Measurements from ENCODE around the gene ATXN1.

Gene ATXN1

DNA sequence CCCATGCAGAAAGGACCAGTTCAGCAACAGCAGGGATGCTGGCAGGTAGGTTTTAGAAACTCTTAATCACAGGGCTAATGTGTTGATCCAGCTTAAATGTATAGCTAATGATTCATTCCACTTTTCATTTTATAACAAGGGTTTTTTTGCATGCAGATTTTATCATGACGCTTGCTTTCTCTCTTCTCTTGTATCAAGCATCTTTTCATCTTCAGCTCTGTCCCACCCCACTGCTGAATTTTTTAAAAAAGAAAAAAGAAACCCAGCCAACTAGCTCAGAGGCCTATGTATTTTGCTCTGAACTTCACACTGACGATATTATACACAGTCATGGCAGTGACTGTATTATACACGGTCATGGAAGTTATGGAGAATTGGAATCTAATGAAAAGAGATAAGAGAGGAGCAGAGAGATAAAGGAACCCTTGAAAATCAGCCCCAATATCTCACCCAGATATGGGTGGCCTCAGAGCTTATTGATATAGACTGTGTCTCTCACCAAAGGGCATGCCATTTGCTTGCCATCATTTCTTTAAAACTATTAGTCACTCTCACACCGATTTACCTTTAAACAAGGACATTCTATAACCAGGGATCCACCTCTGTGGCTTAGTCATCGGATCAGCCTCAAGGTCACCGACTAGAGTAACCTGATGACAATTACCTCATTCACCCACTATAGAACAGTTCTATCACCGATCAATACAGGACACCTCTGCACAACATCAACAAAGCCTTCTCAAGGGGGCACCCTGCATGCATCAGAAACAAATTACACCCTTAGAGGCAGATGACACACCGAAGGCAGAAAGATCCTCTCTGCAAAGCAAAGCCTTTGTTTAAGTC is 222.0 kb downstream of the ATXN1 start:
- Histone ChIP-seq H3K4me2 (ENCODE audit: low read length) (no peak overlapping the region), H3K36me3 (ENCODE audit: control insufficient read depth, low read length) (no peaks in the 10 kb centered on the region), H3K4me3 (ENCODE audit: low read length) (no peak overlapping the region), H3K27ac (ENCODE audit: low read depth, low read length) (no peak overlapping the region), H3K4me1 (ENCODE audit: control insufficient read depth, low read length) (peaks cover 9% of the 10 kb centered on the region), H3F3A (ENCODE audit: control insufficient read depth, insufficient read depth) (no peaks in the 10 kb centered on the region), H3K9me3 (ENCODE audit: control insufficient read depth, insufficient read depth, low read length) (no peaks in the 10 kb centered on the region), H3K79me2 (ENCODE audit: control insufficient read depth, low read length) (no peaks in the 10 kb centered on the region), H3K27me3 (ENCODE audit: control insufficient read depth, low read length) (no peaks in the 10 kb centered on the region), H4K20me1 (ENCODE audit: control insufficient read depth, insufficient read depth, low read depth, low read length) (no peaks in the 10 kb centered on the region), H3K9me2 (replicated peaks; ENCODE audit: control insufficient read depth, low read length) (no peaks in the 10 kb centered on the region)
- TF ChIP-seq CTCF (IDR thresholded peaks at IDR 0.05; ENCODE audit: low read depth, low read length, poor library complexity, severe bottlenecking) (no peak), EZH2phosphoT487 (IDR thresholded peaks at IDR 0.05; ENCODE audit: borderline replicate concordance, low read length) (no peak)

DNA sequence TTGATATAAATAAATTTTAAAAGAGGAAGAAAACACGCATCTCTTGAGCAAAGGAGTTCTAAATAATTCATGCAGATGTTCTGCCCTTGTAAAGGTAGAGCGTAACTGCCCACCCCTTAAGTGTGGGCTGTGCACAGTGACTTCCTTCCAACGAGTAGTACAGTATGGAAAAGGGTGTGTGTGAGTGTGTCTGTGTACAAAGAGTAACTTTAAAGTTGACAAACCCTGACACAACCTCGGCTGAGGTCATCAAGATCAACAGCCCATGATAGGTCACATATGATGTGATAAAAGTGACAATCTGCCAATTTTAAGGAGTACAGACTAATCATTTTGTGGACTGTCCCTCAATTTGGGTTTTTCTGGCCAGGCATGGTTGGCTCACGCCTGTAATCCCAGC is 225.7 kb downstream of the ATXN1 start:
- Histone ChIP-seq H3K9me2 (replicated peaks; ENCODE audit: control insufficient read depth, low read length) (no peaks in the 10 kb centered on the region), H3K4me1 (ENCODE audit: control insufficient read depth, low read length) (peaks cover 16% of the 10 kb centered on the region), H4K20me1 (ENCODE audit: control insufficient read depth, insufficient read depth, low read depth, low read length) (no peaks in the 10 kb centered on the region), H3K4me3 (ENCODE audit: low read length) (no peak overlapping the region), H3K4me2 (ENCODE audit: low read length) (no peak overlapping the region), H3K36me3 (ENCODE audit: control insufficient read depth, low read length) (no peaks in the 10 kb centered on the region), H3F3A (ENCODE audit: control insufficient read depth, insufficient read depth) (no peaks in the 10 kb centered on the region), H3K9me3 (ENCODE audit: control insufficient read depth, insufficient read depth, low read length) (no peaks in the 10 kb centered on the region), H3K27ac (ENCODE audit: low read depth, low read length) (no peak overlapping the region), H3K27me3 (ENCODE audit: control insufficient read depth, low read length) (no peaks in the 10 kb centered on the region), H3K79me2 (ENCODE audit: control insufficient read depth, low read length) (no peaks in the 10 kb centered on the region)
- TF ChIP-seq CTCF (IDR thresholded peaks at IDR 0.05; ENCODE audit: low read depth, low read length, poor library complexity, severe bottlenecking), result no peak
- TF ChIP-seq EZH2phosphoT487 (IDR thresholded peaks at IDR 0.05; ENCODE audit: borderline replicate concordance, low read length), result no peak

DNA sequence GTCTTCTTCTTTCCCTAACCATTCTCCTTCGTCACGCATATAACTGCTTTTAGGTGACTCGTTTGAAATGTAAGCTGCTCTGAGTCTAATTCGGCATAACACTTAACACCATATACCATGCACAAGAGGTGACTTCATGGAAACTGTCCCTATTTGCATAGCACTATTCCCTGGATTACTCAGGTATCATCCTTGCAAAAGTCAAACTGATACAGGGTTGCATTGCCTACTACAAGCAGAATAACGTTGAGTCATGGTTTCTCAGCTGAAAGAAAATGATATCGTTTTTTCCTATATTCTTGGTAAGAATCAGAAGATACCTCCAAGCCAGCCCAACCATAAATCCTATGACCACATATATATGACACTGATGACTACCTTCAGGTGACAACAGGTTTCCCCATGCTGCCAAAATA is 227.5 kb downstream of the ATXN1 start:
- no peaks in the 10 kb centered on the region for H3K9me3 ChIP-seq (ENCODE audit: control insufficient read depth, insufficient read depth, low read length)
- H3K9me2 ChIP-seq (replicated peaks; ENCODE audit: control insufficient read depth, low read length), result no peaks in the 10 kb centered on the region
- peaks cover 16% of the 10 kb centered on the region for H3K4me1 ChIP-seq (ENCODE audit: control insufficient read depth, low read length)
- no peaks in the 10 kb centered on the region for H3K36me3 ChIP-seq (ENCODE audit: control insufficient read depth, low read length)
- no peak overlapping the region for H3K4me2 ChIP-seq (ENCODE audit: low read length)
- H3K79me2 ChIP-seq (ENCODE audit: control insufficient read depth, low read length), result no peaks in the 10 kb centered on the region
- no peaks in the 10 kb centered on the region for H4K20me1 ChIP-seq (ENCODE audit: control insufficient read depth, insufficient read depth, low read depth, low read length)
- H3K27me3 ChIP-seq (ENCODE audit: control insufficient read depth, low read length), result no peaks in the 10 kb centered on the region
- H3F3A ChIP-seq (ENCODE audit: control insufficient read depth, insufficient read depth), result no peaks in the 10 kb centered on the region
- H3K4me3 ChIP-seq (ENCODE audit: low read length), result no peak overlapping the region
- TF ChIP-seq CTCF (IDR thresholded peaks at IDR 0.05; ENCODE audit: low read depth, low read length, poor library complexity, severe bottlenecking) (no peak), EZH2phosphoT487 (IDR thresholded peaks at IDR 0.05; ENCODE audit: borderline replicate concordance, low read length) (no peak)
- H3K27ac ChIP-seq (ENCODE audit: low read depth, low read length), result no peak overlapping the region
